Hepatocyte (in vitro differentiated cells): ENCODE data around the gene FOXR1. TPM values are rescaled to one million over a fixed set of nuclear protein-coding genes. Genes with fewer than 3 reads are reported as not detected.

Experiments
- DNase-seq: peaks from one replicate; pipeline ENCODE4 v3.0.0-alpha.2; 2016; ENCODE audit warnings: low spot score
- H2AFZ ChIP-seq: fragments of 200-600 bp; sonication (generic); 2 replicates; pipeline ENCODE4 v1.6.0; 2016; ENCODE audit warnings: antibody characterized with exemption, mild to moderate bottlenecking
- H3K27ac ChIP-seq: fragments of 200-600 bp; sonication (generic); 2 replicates; pipeline ENCODE4 v1.5.1; 2016; ENCODE audit warnings: mild to moderate bottlenecking
- H3K27me3 ChIP-seq: fragments of 200-600 bp; sonication (generic); 2 replicates; pipeline ENCODE4 v1.6.1; 2016
- H3K36me3 ChIP-seq: fragments of 200-600 bp; sonication (generic); replicated peaks from 2 replicates; pipeline ENCODE4 v1.5.1; 2016; ENCODE audit warnings: low read depth; ENCODE audit not compliant: insufficient read depth
- H3K4me1 ChIP-seq: fragments of 200-600 bp; sonication (generic); 2 replicates; pipeline ENCODE4 v1.5.1; 2016; ENCODE audit warnings: mild to moderate bottlenecking, moderate library complexity; ENCODE audit not compliant: insufficient read depth
- H3K4me2 ChIP-seq: fragments of 200-600 bp; sonication (generic); 2 replicates; pipeline ENCODE4 v1.6.0; 2016
- H3K4me3 ChIP-seq: fragments of 200-600 bp; sonication (generic); 2 replicates; pipeline ENCODE4 v1.5.1; 2016; ENCODE audit warnings: mild to moderate bottlenecking
- H3K79me2 ChIP-seq: fragments of 200-600 bp; sonication (generic); 2 replicates; pipeline ENCODE4 v1.6.0; 2017; ENCODE audit warnings: mild to moderate bottlenecking
- H3K9me2 ChIP-seq: fragments of 200-600 bp; sonication (generic); replicated peaks from 2 replicates; pipeline ENCODE4 v1.6.0; 2017; ENCODE audit warnings: mild to moderate bottlenecking; ENCODE audit not compliant: insufficient read depth
- H3K9me3 ChIP-seq: fragments of 200-600 bp; sonication (generic); 2 replicates; pipeline ENCODE4 v1.5.1; 2016; ENCODE audit warnings: low read depth, mild to moderate bottlenecking
- H4K20me1 ChIP-seq: fragments of 200-600 bp; sonication (generic); 2 replicates; pipeline ENCODE4 v1.6.0; 2016; ENCODE audit warnings: mild to moderate bottlenecking; ENCODE audit not compliant: insufficient read depth, poor library complexity, severe bottlenecking
- EZH2 ChIP-seq: fragments of 200-600 bp; sonication (generic); IDR thresholded peaks from 2 replicates; pipeline ENCODE4 v1.6.1; 2016; ENCODE audit warnings: antibody characterized with exemption, mild to moderate bottlenecking, borderline replicate concordance
- EZH2phosphoT487 ChIP-seq: fragments of 200-600 bp; sonication (generic); IDR thresholded peaks from one replicate; pipeline ENCODE4 v1.6.1; 2018; ENCODE audit warnings: antibody characterized with exemption, mild to moderate bottlenecking, low read depth, moderate library complexity; ENCODE audit not compliant: unreplicated experiment, severe bottlenecking
- WGBS: methylation state at CpG from one replicate; pipeline ENCODE4 v1.1.6; 2016; ENCODE audit warnings: low lambda C conversion rate; ENCODE audit errors: missing lambda C conversion rate; 5-methylcytosine and 5-hydroxymethylcytosine counted together
- polyA plus RNA-seq: library from polyadenylated mRNA; unstranded; fragments of >200 nt; fragmentation: Nextera tagmentation; extraction: Ambion mirVana; gene quantifications from 2 replicates; pipeline ENCODE4 v1.2.1, GENCODE V29; 2016
- total RNA-seq: library from RNA; depleted of rRNA; stranded (reverse); fragments of >200 nt; gene quantifications from 2 replicates; pipeline ENCODE4 v1.2.3, GENCODE V29; 2014
- TF ChIP-seq, protein P1 (sequence below): fragments of 200-600 bp; sonication (generic); IDR thresholded peaks from 2 replicates; pipeline ENCODE4 v1.5.1; 2016; ENCODE audit warnings: antibody characterized with exemption, mild to moderate bottlenecking; ENCODE audit not compliant: poor library complexity

The FOXR1 gene
- total and polyA plus RNA-seq, 2 experiments from 2014 or later = not detected

DNA sequence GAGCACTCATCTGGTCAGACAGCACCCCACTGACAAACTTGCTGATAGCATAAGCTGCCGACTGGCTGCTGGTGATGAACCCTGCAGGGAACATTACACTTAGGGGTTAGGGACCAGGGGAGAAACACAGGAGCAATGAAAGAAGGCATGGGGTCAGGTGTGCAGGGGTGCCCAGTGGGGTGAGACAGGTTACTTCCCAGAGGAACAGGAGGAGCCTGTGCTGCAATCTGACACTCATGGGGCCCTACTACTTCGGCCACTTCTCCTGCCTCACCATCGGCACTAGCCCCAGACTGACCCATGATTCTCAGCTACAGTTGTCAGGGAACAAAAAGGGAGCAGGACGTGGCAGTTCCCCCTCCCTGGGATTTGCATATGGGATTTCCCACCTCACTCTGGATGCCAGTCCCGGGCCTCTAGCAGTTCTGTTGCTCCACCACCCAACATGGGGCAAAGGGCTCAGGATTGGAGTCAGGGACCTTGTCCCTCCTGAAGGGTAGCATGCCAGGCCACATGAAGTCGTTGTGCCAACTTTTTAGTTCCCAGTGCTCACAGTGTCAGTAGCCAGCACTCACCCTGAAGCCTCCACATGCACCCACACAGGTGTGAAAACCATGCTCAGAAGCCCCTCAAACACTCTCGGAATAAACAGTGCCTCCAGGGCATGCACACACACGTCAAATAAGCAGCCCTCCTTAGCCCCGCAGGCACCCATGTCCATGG lies 56.9 kb downstream of the FOXR1 start:
- Histone ChIP-seq H3K4me3 (peak overlapping the region; percentile 26), H3K4me2 (peak overlapping the region; percentile 98)
- WGBS = 56% methylated on average over 9 of the region's 9 CpGs

DNA sequence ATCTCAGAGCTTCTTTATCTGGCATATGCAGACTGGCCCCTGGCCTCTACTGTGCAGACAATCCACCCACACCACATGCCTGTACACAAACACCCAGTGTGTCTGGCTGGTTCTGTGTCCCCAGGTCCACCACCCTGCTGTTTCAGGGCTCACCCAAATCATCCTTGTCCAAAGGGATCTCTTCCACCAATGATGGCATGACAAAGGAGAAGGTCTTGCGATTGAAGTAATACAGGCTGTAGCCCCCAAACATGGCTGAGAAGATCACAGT lies 57.4 kb downstream of the FOXR1 start:
- H2AFZ ChIP-seq = no peak overlapping the region
- no peaks in the 10 kb centered on the region for H4K20me1 ChIP-seq
- peak overlapping the region; percentile 26 for H3K4me3 ChIP-seq
- DNase-seq = no peak
- no peaks in the 10 kb centered on the region for H3K9me2 ChIP-seq
- no peaks in the 10 kb centered on the region for H3K36me3 ChIP-seq
- TF ChIP-seq EZH2phosphoT487 (no peak), EZH2 (no peak)
- TF ChIP-seq, protein P1, sequence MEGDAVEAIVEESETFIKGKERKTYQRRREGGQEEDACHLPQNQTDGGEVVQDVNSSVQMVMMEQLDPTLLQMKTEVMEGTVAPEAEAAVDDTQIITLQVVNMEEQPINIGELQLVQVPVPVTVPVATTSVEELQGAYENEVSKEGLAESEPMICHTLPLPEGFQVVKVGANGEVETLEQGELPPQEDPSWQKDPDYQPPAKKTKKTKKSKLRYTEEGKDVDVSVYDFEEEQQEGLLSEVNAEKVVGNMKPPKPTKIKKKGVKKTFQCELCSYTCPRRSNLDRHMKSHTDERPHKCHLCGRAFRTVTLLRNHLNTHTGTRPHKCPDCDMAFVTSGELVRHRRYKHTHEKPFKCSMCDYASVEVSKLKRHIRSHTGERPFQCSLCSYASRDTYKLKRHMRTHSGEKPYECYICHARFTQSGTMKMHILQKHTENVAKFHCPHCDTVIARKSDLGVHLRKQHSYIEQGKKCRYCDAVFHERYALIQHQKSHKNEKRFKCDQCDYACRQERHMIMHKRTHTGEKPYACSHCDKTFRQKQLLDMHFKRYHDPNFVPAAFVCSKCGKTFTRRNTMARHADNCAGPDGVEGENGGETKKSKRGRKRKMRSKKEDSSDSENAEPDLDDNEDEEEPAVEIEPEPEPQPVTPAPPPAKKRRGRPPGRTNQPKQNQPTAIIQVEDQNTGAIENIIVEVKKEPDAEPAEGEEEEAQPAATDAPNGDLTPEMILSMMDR = no peak
- H3K9me3 ChIP-seq = no peaks in the 10 kb centered on the region
- H3K79me2 ChIP-seq = peaks cover 48% of the 10 kb centered on the region
- WGBS = 77% methylated on average over 1 of the region's 1 CpG
- peak overlapping the region; percentile 98 for H3K4me2 ChIP-seq
- H3K4me1 ChIP-seq = peaks cover 49% of the 10 kb centered on the region
- H3K27me3 ChIP-seq = no peaks in the 10 kb centered on the region
- H3K27ac ChIP-seq = peak overlapping the region; percentile 91

More for the DNA sequence above, 56.9 kb downstream of the FOXR1 start:
- Histone ChIP-seq H4K20me1 (no peaks in the 10 kb centered on the region), H2AFZ (no peak overlapping the region), H3K9me3 (no peaks in the 10 kb centered on the region), H3K27ac (peak overlapping the region; percentile 91), H3K79me2 (peaks cover 48% of the 10 kb centered on the region), H3K4me1 (peaks cover 54% of the 10 kb centered on the region), H3K27me3 (no peaks in the 10 kb centered on the region), H3K36me3 (no peaks in the 10 kb centered on the region), H3K9me2 (no peaks in the 10 kb centered on the region)
- DNase-seq = peak; percentile 41
- TF ChIP-seq, protein P1 = no peak
- TF ChIP-seq EZH2 (no peak), EZH2phosphoT487 (no peak)

DNA sequence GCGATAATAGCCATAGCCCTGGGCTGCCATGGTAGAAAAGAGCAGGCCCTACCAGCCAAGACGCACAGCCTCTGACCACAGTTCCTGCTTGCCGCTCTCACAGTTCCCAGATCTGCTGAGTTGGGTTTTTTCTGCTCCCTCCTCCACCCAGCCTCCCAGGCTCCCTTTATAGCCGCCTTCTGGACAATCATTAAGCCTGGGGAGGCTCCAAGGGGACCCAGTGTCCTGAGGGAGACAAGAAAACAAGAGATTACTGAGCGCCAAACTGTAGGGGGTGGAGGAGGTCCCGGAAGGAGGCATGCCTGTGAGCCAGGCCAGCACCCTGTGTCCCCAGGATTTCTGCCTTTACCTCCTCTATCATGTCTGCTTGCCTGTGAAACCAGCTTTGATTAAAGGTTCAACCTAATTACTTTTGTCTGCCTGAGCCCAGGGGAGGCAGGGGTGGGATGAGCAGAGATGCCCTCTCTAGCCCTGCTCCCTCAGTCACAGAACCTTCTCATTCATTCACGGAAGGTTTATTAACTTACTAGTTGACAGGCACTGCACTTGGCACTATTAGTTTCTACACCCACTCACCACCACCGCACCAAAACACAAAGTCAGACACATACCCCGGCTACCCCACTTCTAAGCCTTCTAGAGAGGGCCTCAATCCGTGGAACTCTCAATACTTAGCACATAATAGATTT lies 57.9 kb downstream of the FOXR1 start:
- Histone ChIP-seq H2AFZ (no peak overlapping the region), H3K27me3 (no peaks in the 10 kb centered on the region), H3K4me2 (peak overlapping the region; percentile 98), H3K4me1 (peaks cover 44% of the 10 kb centered on the region), H3K79me2 (peaks cover 48% of the 10 kb centered on the region), H3K36me3 (no peaks in the 10 kb centered on the region), H4K20me1 (no peaks in the 10 kb centered on the region), H3K4me3 (peak overlapping the region; percentile 72), H3K9me3 (no peaks in the 10 kb centered on the region), H3K9me2 (no peaks in the 10 kb centered on the region), H3K27ac (peak overlapping the region; percentile 91)
- TF ChIP-seq, protein P1 = no peak
- TF ChIP-seq EZH2 (no peak), EZH2phosphoT487 (no peak)
- WGBS = 23% methylated on average over 10 of the region's 10 CpGs
- peak; percentile 89 for DNase-seq
